ENCODE results near the gene STAG3.

DNA sequence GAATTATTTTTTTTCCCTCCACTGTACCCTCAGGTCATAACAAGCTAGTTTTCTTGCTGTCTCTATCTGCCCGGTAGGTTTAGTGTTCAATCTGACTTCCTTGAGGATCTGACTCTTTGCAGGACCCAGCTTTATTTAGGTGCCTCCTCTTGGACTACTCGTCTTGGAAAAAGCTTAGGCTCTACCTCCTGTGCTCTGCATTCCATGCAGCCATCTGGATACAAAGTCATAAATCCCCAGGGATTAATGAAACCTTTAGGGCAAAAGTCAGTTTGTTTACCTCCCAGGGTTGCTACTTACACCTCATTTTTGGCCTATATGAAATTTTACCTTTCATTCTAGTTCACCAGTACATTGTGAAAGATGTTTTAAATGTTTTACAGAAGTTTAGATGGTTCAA is 8.0 kb downstream of the STAG3 start:
- TF ChIP-seq EZH2 (IDR thresholded peaks at IDR 0.05; ENCODE audit: borderline replicate concordance, low read depth, low read length, severe bottlenecking): no peak
- TF ChIP-seq, protein P1, sequence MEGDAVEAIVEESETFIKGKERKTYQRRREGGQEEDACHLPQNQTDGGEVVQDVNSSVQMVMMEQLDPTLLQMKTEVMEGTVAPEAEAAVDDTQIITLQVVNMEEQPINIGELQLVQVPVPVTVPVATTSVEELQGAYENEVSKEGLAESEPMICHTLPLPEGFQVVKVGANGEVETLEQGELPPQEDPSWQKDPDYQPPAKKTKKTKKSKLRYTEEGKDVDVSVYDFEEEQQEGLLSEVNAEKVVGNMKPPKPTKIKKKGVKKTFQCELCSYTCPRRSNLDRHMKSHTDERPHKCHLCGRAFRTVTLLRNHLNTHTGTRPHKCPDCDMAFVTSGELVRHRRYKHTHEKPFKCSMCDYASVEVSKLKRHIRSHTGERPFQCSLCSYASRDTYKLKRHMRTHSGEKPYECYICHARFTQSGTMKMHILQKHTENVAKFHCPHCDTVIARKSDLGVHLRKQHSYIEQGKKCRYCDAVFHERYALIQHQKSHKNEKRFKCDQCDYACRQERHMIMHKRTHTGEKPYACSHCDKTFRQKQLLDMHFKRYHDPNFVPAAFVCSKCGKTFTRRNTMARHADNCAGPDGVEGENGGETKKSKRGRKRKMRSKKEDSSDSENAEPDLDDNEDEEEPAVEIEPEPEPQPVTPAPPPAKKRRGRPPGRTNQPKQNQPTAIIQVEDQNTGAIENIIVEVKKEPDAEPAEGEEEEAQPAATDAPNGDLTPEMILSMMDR (IDR thresholded peaks at IDR 0.05; ENCODE audit: extremely low read depth in 1 of 2, insufficient read depth in 1 of 2, low read depth in 1 of 2, low read length in 2 of 2): no peak
- TF ChIP-seq MYC (IDR thresholded peaks at IDR 0.05; ENCODE audit: low read depth, low read length): no peak
- no peak for TF ChIP-seq POLR2AphosphoS5 (IDR thresholded peaks at IDR 0.05; ENCODE audit: insufficient read depth, low read depth, low read length)
- no peak for TF ChIP-seq POLR2A (IDR thresholded peaks at IDR 0.05; ENCODE audit: low read depth, low read length)
- TF ChIP-seq, protein P2, sequence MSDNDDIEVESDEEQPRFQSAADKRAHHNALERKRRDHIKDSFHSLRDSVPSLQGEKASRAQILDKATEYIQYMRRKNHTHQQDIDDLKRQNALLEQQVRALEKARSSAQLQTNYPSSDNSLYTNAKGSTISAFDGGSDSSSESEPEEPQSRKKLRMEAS (IDR thresholded peaks at IDR 0.05; ENCODE audit: insufficient read depth, insufficient read length): no peak

All from endothelial cell of umbilical vein (primary cell).